HG03442 (cell line): ENCODE results near the gene MTCL1.

Experiments
- ATAC-seq: cut with Tn5 transposase; IDR thresholded peaks from one replicate; pipeline ENCODE4 v1.9.1; 2021; ENCODE audit warnings: mild to moderate bottlenecking, moderate library complexity; ENCODE audit not compliant: unreplicated experiment

Gene MTCL1

DNA sequence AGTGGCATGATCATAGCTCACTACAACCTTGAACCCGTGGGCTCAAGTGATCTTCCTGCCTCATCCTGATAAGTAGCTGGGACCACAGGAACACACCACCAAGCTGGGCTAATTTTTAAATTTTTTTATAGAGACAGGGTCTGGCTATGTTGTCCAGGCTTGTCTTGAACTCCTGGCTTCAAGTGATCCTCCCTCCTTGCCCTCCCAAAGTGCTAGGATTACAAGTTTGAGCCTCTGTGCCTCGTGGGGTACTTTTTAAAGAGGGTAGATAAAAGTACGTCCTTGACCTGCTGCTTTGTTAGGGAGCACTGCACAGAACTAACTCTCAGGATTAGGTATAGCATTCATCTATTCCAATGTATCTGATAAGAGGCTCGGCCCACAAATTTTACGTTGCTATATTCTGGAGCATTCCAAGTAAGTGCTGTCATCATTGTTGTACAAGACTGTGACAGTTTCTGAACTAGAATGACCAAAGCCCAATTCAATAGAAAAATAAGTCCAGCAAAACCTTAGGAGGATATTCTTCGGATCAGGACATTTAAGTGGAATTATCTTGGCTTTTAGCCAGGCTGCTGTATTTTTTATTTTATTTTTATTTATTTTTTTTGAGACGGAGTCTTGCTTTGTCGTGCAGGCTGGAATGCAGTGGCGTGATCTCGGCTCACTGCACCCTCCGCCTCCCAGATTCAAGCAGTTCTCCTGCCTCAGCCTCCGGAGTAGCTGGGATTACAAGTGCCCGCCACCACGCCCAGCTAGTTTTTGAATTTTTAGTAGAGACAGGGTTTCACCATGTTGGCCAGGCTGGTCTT lies 4.1 kb downstream of the MTCL1 start:
- no peak for ATAC-seq

DNA sequence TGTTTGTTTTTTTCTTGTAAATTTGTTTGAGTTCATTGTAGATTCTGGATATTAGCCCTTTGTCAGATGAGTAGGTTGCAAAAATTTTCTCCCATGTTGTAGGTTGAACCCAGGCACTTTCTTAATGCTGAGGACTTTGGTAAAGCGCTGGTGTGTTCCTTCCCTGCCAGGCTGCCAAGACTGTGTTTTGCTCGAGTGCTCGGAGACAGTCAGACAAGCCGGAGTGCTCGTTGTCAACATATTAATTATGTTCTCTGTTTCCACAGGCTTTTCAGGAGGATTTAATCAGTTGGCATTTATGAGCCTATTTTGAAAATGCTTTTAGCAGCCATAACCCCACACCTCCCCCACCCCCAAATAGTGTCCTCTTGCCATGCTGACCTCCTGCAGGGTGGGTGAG lies 6.4 kb downstream of the MTCL1 start:
- no peak for ATAC-seq

- no peak for ATAC-seq
Observed at GRCh38 chr18:8713691-8714090, 8.3 kb downstream of the MTCL1 start.

GRCh38 chr18:8715599-8715998 lies 10.2 kb downstream of the MTCL1 start:
- ATAC-seq: no peak

- ATAC-seq: no peak
Observed at GRCh38 chr18:8717011-8717770, 11.8 kb downstream of the MTCL1 start.

- no peak for ATAC-seq
Observed at GRCh38 chr18:8718401-8718913, 13.1 kb downstream of the MTCL1 start.

DNA sequence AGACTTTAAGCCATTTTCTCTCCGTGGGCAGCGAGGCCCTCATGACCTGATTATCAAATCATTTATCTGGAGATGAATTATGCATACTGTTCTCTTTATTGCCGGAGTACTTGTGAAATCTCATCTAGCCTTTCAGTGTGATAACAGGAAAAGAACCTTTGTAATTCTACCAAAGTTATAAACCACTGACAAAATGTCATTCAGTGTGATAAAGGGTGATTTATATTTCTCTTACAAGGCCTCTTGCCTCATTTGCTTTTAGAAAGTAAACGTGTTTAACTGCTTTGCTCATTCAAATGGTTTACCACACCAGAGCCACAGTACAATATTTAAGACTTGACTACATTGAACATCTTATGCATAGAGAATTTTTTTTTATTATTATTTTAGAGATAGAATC lies 13.8 kb downstream of the MTCL1 start:
- ATAC-seq: no peak

DNA sequence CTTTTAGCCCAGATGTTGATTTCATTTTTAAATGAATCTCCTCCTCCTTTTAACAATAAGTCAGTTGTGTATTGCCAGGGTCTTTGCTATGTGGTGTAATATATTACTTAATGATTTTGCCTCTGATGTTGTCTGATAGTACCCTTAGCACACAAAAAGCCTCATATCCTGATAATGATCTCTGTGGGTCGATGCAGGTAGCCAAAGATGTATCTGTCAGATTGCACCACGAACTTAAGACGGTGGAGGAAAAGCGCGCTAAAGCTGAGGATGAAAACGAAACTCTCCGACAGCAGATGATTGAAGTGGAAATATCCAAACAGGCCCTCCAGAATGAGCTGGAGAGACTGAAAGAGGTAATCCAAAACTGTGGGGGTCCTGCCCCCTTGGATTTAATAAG lies 14.8 kb downstream of the MTCL1 start:
- ATAC-seq: no peak

- ATAC-seq: no peak
Observed at GRCh38 chr18:8721094-8721669, 15.8 kb downstream of the MTCL1 start.

DNA sequence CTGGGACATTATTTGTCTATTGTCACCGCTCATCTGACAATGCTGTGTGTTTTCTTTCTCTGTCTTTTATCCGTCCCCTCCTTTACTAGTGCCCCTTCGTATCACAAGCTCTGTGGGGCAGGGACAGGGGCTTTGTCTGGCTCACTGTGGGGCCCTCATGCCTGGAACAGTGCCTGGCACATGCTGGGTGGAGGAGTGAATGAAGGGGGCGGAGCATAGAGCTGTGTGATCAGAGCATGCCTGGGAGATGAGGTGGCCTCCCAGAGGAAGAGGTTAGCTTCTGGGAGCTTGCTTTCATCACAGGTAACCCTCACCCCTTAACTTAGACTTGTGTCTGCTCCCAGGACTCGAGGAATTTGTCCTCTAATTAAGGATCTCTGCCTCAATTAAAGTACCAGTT lies 16.4 kb downstream of the MTCL1 start:
- no peak for ATAC-seq

DNA sequence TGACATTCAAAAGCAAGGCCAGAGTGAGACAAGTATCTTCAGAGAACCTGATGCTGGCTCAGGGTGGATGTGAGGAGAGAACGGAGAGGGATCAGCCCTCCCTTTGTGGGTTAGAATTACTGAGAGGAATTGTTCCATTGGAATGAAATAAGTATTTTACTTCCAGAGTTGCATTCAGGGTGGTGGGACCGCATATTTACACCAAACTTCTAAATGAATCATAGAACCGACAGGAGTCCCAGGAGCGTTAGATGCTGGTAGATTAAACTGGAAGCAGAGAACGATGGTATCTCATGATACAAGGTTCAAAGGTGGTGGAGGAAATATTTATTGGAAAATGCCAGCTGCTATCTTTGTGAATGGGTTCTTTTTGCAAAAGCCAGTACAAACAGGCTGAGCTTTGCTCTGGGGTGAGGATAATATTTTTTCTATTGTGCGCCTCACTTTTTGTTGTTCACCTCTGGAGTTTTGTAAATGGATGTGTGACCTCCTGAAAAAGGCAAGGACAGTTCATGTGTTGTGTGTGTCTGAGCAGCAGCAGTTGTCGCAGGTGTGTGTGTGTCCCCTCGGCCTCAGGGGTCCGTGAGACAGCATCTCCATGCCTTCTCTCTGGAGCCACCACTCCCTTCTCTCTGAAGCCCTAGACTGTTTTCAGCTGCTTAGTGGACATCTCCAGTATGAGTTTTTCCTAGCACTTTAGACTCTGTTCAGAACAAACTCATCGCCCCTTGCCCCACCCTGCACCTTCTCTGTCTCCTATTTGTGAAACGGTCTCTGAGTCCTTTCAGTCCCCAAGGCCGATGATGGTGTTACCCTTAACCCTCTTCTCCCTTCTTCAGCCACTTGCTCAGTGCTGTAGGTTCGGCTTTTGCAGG lies 17.8 kb downstream of the MTCL1 start:
- ATAC-seq: no peak

GRCh38 chr18:8724452-8724851 lies 19.1 kb downstream of the MTCL1 start:
- ATAC-seq: no peak

DNA sequence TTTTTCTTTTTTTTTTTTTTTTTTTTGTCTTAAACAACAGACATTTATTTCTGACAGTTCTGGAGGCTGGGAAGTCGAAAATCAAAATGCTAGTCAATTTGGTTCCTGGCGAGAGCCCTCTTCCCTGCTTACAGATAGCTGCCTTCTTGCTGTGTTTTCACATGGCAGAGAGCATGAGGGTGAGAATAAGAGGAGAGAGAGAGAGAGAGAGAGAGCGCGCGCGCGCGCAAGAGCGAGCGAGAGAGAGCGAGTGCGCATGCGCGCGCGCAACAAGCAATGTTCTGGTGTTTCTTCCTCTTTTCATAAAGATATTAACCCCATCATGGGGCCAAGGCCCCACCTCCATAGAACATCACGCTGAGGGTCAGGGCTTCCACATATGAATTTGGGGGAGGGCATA lies 20.9 kb downstream of the MTCL1 start:
- no peak for ATAC-seq

DNA sequence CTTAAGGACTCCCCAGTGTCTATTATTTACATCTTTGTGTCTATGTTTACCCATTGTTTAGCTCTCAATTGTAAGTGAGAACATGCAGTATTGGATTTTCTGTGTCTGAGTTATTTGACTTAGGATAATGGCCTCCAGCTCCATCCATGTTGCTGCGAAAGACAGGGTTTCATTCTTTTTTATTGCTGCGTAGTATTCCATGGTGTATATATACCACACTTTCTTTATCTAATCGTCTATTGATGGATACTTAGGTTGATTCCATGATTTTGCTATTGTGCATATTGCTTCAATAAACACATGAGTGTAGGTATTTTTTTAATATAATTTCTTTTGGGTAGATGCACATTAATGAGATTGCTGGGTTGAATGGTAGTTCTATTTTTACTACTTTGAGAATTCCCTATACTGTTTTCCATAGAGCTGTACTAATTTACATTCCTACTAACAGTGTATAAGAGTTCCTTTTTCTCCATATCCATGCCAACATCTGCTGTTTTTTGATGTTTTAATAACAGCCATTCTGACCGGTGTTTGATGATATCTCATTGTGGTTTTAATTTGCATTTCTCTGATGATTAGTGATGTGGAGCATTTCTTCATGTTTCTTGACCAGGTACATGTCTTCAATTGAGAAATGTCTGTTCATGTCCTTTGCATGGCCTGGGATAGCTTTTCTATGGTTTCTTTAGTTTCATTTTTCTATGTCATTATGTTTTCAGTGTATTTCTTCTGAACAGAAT lies 21.8 kb downstream of the MTCL1 start:
- ATAC-seq: no peak

DNA sequence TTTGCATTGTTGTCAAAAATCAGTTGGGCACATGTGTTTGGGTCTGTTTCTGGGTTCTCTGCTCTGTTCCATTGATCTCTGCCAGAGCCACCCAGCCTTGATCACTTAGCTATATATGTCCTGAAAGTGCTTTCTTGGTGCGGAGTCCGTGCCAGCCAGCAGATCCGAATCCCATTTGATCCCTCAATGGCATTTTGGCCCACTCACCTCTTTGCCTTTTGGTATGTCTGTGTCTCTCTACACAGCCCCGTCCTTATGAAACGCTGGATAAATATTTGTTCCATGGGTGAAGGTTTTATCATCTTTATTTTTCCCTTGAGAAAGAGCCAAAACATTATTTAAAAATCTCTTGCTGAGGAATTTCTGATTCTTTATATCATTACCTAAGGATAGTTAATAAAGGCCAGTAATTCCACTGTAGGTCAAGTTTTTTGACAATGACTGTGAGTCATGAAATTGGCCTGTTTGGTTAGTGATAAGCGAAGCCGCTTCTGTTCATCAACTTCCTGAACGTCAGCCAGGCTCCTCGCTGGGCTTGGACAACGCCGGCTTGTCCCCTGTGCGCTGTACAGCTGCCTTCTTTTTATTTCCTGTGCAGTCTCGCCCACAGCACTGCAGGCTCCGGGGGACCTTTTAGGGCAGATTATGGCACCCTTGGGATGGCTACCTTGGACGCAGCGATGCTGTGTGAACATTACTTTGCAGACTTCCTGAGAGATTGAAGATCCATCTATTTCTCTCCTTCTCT lies 24.9 kb downstream of the MTCL1 start:
- ATAC-seq: no peak

DNA sequence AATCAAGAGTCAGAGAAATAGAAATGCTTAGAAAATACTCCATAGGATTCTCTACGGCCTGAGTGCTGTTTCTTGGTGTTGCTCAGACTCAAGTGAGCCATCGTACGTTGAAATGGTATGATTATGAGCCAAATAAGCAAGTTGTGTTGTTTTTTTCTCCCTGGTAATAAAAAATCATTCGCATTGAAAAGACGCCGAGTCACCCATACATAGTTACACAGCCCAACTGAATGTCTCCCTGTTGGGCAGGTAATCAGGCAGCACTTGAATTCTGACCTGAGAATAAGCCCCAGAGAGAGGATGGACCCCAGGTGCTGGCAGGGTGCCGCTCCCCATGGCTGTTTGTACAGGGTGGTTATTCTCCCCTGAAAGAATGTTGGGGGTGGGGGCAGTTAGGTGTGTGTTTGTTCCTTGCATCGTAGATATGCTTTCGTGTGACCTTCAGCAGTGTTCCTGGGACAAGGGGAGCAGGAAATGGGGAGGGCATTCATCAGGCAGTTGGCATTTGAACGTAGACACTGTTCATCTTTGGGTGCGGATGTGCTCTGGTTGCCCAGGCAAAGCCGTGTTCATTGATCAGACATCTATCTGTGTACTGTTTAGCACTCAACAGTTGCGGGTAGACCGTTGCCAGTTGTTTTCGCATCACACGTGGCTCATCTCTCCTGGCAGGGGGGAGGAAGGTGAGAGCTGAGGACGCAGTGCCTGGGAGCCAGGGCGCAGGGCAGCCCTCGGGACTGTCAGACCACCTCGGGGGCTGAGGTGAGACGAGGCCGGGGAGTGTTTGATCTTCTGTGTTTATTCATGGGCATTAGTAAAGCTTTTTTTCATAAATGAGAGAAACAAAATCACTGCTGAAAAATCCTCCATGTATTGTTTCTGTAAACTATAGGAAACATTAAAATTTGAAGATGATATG lies 27.3 kb downstream of the MTCL1 start:
- no peak for ATAC-seq

DNA sequence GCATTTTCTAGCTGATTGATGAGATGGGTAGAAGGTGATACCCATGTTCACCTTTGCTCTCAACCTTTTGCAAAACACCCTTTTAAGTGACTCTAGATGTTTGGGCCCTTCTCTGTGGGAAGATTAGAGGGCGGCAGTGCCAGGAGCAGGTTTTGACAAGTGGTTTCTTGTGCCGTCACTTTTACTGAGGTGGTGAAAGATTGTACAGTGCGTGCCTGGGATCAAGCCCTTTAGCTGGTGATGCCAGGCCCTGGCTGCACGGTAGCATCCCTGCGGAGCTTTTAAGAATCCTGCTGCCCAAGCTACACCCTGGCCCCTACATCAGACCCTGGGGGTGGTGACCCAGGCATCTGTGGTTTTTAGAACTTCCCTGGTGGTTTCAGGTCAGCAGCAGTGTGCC lies 29.1 kb downstream of the MTCL1 start:
- ATAC-seq: no peak

GRCh38 chr18:8735274-8735673 lies 29.9 kb downstream of the MTCL1 start:
- ATAC-seq: no peak
